NCI-H69 (cell line): ENCODE results near the gene TTC19.

Source experiments
- DNase-seq: peaks from one replicate; lab custom pipeline; 2025; lab: John Stamatoyannopoulos, UW

TTC19 gene, protein sequence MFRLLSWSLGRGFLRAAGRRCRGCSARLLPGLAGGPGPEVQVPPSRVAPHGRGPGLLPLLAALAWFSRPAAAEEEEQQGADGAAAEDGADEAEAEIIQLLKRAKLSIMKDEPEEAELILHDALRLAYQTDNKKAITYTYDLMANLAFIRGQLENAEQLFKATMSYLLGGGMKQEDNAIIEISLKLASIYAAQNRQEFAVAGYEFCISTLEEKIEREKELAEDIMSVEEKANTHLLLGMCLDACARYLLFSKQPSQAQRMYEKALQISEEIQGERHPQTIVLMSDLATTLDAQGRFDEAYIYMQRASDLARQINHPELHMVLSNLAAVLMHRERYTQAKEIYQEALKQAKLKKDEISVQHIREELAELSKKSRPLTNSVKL

DNA sequence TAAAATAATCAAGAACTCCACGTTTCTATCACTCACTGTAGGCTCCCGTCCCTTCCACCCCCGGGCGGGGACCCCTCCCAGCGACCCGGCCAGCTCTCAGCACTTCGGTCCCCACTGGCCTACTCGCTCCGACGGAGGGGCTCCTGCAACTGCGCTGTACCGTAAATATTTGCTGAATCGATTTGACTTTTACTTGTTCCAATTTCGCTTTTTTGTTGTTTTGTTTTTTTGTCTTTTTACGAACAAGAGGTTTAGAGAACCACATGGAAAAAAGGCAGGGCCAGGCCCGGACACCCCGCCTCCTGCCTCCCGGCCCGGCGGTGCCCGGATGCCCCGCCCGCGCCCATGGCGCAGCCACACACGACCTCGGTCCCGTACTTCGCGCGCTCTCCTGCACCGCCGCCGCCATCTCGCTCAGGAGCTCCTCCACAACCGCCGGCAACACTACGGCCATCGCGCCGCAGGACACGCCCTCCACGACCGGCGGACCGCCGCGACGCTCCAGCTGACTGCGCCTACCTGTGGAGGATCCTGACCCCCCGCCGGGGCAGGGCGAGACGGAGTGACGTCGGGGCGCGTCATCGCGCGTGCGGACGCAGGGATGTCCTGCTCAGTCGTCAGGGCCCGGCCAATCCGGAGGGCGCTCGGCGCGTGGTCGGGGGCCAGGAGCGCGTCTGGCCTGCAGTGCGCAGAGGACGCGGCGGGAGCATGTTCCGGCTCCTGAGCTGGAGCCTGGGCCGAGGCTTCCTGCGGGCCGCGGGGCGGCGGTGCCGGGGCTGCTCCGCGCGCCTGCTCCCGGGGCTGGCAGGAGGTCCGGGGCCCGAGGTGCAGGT lies at the start of gene TTC19, which contains the start of gene ZSWIM7:
Gene TTC19, plus strand, starts transcription at position 684 of the 833 bp plus-strand sequence. Its CDS starts 25 bp downstream, at position 709.
Gene ZSWIM7, minus strand, starts transcription at position 564 of the 833 bp plus-strand sequence. Its CDS starts 110 bp downstream, at position 454.
- peak; percentile 94 for DNase-seq

DNA sequence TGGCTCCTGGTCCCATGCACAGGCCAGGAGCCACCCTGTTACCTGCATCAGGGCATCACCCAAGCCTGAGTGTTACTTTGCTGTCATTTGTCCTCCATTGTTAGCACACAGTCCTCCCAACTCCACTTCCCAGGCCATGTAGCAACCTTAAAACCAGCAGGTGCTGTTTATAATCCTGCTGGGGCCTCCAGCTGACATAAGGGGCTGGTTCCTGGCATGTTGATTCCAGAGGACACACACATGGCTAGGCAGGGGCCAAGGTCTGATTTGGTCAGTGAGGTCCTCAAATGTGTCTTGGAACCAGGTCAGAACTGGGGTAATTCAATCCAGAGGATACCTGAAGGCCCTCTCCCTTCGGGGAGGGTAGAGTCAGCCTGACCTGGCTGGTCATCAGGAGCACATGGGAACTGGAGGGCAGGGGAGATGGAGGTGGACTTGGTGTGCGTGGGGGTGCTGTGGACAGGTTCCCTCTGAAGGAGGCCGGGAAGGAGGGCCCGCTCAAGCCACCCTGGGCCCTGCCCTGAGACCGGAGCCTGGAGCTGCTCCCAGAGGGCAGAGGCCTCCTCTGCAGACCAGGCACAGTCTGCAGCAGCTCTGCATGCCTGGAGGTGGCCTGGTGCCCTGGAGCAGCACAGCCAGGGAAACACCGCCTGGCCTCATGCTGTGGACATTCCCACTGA lies 48.1 kb upstream of the TTC19 start:
- DNase-seq, result no peak

DNA sequence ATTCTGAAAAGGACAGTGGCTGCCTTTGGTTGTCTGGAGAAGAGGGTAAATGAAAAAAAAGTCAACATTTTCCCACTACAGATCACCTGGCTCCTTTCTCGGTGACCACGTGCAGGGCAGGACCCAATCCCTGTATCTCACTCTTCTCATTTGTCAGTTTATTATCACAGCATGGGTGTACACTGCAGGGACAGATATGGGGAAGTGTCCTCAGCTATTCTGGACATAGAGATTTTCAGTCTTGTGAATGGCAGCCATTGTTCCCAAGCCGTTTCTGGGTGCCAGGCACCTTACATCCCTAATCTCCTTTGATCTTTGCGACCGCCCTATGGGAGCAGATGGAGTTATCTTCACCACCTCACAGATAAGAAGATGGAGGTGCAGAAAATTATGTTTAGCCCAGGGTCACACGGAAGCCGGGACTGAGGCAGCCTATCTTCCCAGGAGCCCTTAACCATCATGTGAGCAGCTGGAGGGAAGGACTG lies 47.5 kb upstream of the TTC19 start:
- DNase-seq, result no peak

DNA sequence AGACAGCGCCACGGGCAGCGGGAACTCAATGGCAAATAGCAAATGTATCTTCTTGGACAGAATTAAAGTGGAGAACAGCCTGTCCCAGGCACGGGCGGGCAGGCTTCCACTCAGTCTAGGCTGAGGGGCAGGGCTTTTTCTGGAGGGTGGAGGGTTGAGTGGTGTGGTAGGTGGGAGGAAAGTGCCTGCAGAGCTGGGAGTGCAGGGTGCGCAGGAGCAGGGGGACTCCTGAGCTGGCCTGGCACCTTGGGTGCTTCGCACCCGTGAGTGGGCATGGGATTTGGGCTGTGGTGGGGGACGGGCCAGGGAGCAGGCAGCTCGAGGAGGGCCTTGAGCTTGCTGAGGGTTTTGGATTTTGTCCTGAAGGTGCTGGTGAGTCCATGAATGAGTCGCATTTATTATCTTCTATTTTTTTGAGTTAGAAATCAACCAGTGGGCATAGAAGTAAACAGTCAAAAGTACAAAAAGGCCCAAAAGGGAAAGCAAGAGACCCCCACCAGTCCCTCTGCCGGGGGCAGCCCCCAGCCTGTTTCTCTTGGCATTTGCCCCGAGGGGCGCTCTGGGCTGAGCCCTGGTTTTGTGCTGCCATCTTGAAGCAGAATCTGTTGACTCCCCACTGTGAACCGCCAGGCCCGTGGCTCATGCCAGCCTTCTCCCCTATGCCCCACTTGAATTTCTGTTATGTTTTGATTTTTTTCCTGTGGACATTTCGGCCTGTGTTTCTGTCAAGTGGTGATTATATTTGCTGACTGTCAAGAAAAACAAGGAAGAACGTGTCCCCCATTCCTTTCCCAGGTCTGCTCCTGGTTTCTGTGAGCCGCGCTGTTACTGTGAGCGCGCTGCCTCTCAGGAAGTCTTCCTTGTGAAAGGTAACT lies 46.5 kb upstream of the TTC19 start:
- DNase-seq, result no peak

DNA sequence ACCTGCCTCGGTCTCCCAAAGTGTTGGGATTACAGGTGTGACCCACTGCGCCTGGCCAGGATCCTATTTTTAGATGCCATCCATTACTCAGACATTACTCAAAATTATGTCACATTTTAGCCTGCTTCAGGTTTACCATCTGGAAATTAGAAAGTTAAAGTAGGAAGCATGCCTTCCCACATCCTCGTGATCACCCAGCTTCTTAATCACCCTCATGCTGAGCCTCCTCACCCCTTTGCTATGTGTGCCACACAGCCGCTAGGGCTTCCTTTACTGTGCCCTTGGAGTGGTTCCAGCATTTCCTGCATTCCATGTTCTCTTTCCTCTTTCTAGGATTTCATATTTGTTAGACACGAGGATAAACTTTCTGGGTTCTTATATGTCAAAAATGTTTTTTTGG lies 45.4 kb upstream of the TTC19 start:
- DNase-seq, result no peak

DNA sequence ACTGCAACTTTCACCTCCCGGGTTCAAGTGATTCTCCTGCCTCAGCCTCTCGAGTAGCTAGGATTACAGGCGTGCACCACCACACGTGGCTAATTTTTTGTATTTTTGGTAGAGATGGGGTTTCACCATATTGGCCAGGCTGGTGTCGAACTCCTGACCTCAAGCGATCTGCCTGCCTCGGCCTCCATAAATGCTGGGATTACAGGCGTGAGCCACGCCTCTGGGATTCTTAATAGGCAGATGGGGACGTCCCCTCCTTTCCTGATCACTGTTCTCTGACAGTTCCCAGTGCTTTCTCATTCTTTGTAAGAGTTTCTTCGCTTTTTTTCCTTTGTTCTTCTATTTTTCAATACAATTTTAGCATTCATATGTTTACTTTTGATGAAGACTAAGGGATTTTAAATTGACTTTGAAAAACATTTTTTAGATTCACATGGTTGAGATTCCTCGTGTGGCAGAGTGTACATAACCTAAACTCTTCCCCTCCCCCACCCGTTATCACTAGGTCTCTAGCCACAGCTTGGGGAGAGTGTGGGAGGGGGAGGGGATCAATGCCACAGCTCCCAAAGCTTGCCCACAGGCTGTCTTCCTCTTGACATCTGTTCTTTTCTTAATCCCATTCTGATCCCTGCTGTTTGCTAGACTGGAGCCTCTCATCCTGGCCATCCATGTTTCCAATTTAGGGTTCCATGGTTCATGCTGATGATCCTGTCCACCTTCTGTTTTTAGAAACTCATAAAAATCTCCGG lies 43.7 kb upstream of the TTC19 start:
- peak; percentile 3 for DNase-seq

DNA sequence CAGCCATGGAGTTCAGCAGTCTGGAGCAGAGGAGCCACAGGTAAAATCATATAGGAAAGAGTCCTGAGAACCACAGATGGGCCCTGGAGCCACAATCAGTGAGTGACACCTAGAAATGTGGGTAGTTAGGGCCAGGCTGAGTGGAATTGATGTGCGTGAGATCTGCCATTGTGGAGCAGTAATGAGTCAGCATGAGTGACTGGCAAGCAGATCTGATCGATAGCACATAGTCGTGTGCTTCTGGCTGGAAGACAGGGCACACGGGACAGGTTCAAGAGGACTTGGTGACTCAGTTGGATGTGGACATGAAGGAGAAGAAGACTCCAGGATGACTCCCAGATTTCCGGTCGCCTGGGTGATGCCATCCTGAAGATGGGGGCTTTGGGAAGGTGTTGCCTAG lies 42.4 kb upstream of the TTC19 start:
- no peak for DNase-seq

DNA sequence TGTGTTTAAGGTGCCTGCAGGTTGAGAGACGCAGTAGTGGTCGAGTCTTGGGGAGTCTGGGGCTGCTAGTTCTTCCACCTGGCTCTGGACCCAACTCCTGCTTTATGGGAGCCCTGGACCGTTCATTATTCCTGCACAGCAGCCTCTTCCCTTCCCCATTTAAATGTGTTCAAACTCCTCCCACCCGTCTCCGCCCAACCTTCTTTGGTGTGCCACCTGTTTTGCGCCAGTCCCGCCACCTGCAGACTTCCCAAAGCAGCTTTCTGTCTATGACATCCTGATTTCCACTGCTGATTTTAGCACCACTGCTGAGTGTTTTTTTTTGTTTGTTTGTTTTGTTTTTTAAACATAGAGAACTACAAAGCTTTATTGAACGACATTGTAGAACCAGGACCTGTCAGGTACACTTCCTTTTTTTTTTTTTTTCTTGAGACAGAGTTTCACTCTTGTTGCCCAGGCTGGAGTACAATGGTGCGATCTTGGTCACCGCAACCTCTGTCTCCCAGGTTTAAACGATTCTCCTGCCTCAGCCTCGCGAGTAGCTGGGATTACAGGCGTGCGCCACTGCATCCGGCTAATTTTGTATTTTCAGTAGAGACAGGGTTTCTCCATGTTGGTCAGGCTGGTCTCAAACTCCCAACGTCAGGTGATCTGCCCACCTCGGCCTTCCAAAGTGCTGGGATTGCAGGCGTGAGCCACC lies 41.9 kb upstream of the TTC19 start:
- DNase-seq, result peak; percentile 14

DNA sequence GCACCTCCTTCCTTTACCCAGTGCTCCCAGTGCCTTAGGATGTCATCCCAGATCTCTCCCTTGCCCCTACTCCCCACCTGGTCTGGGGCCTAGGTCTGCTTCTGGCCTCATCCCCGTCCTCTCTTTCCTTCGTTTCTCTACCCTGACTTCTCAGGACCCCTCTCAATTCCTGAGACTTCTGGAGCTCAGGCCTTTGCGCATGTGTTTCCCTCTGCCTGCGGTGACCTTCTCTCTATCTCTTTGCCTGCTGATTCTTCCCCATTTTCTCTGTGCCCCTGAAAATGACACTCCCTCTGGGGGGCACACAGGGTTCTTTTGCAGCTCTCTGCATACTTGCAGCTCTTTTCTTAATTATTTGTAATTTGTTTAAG lies 41.2 kb upstream of the TTC19 start:
- DNase-seq, result no peak

DNA sequence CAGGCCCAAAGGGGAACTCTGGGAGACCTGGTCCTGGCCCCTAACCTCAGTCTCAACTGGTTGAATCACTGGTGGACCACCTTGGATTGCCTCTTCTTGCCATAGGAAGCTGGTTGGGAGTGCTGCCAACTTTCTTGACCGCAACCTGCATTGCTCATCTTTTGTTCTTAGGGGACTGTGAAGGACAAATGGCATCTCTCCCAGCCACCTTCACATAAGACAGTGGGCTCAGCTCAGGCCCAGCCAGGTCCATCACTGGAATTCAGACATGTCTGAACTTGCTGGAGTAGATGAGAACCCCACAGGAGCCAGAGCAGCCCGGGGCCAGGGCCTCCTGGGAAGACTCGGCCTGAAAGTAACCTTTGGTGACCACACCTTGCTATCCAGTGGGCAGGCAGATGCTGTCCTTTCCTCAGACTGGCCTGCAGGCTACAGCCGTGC lies 35.9 kb upstream of the TTC19 start:
- no peak for DNase-seq

DNA sequence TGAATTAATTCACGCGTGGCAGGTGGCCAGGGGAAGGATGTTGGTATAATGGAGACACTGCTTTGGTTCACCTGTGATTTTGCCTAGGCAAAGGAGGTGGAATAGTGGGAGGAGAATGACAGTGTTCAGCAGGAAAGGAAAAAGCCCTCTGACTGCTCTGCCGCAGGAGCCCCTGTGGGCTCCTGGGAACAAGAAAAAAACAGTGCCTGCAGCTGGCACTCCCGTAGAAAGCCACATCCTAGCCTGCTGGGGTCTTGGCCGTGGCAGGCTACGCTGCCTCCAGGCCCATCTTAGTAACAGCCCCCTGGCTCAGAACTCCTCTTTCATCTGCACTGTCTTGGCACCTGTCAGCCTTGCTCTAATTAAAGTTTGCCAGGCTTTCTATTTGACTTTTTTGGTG lies 34.1 kb upstream of the TTC19 start:
- DNase-seq, result peak; percentile 29

DNA sequence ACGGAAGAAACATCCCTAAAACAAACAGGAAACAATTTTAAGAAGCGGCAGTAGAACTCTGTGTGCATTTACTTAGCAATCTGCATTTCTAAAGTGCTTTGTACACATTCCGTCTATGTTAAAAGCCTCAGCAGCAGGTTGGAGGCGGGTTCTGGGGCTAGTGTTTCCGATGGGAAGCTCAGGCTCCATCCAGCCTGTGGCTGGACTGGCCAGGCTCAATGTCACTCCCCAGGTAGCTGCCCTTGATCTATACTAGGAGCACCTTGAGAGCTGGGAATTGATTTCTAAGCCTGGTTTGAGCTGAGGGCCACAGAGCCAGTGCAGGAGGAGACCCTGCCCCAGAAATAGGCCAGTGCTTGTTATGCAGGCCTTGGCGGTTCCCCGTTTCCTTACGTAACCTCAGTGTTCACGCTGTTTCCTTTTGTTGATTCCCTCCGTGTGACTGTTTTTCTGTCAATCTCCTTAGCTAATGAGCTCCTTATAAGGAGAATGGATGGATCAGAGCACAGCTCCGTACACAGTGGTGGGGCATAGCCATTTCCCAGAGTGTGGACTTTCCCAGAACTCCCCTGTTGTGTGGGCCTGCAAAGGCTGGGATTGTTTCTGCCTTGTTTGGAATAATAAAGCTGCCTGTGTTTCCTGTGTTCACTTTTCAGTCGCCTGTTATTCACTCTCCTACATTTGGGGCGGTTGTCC lies 33.3 kb upstream of the TTC19 start:
- peak; percentile 71 for DNase-seq

DNA sequence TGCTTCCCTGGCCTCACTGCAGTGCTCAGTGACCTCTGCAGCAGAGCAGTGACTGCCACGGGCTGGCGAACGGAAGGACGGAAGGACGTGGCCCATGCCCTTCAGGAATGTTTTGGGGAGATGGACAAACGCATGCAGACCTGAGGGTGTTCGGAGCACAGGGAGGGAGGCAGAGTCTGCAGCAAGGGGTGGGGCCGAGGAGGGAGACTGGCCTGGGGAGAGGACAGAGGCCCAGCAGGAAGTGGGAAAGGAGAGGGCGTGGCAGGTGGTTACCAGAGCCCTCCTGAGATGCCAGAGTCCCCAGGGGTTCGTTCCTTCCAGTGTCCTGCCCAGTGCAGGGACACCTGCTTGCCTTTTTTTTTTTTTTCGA lies 32.8 kb upstream of the TTC19 start:
- DNase-seq, result peak; percentile 35

DNA sequence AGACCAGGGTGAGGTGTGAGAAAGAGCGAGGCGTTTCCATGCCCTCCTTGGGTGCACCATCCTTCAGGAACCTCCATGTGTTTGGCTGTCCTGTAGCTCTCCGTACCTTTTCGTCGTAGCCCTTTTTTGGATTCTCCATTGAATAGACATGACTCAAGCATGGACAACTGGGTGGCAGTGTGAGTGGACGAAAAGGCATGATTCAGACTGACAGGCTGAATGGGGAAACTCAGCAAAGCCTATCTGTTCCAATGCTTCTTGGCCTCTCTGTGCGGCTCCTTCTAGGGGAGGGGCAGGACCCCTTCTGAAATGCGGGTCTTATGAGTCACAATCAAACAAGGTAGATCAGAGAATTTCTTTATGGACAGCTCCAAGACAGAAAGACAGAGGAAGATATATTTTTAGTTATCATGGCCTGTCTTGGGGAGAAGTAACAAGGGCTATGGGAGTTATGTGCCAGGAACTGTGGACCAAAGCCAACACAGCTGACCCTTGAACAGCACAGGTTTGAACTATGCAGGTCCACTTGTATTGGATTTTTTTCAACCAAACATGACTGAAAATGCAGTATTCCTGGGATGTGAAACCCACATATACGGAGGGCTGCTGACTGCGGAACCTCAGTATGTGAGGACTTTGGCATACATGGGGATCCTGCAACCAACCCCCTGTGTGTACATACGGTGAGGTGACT lies 31.8 kb upstream of the TTC19 start:
- no peak for DNase-seq

DNA sequence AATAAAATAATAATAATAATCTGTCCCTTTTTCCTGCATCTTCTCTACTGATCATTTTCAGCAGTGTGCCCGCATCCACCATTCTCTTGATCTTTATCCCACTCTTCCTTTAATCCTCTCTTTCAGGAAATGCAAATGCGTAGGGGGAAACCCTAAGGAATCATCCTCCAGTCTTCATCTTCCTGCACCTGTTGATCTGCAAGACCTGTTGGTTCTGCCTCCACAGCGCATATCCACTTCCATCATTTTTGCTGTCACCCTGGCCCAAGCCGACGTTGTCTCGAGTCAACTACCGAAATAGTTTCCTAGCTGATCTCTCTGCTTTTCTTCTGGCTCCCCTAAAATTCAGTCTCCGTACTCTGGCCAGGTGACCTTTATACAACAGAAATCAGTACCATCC lies 30.2 kb upstream of the TTC19 start:
- DNase-seq, result no peak

DNA sequence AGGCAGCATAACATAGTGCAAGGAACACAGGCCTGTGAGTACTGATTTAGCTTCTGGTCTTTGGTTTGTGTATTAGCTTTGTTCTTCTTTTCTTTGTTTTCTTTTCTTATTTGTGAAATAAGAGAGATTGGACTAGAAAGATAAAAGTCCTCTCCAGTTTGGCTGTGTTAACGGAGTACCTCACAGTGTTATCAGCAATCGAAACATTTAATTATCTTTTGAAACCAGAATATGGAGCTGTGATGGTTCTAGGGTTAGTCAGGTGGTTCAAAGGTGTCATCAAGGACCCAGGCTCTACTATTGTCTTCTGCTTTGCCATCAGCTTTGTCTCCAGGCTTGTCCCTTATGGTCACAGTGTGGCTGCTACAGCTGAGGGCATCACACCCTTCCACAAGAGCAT lies 29.1 kb upstream of the TTC19 start:
- DNase-seq, result no peak

DNA sequence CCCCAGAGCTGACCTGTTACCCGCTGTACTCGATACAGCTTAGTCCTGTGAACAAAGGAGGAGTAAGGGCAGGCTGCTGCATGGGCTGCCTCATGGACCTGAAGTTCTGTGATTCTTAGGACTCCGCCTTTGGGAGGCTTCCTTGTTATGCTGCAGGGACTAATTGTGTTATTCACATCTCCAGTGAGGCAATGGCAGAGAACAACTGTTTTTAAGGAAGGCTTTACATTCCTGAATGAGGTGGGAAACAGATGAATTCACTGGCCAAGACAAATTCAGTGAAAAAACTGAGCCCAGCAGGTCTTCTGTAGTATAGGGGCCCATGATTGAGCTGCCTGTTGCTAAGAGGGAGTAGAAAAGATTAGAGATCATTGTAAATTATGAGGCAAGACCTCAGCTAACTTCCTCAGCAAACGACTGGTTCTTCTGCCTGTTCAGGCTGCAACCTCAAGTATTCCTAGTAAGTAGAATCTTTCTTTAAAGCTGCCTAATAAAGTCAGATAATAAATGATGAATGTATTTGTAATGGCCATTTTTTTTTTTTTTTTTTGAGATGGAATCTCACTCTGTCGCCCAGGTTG lies 28.4 kb upstream of the TTC19 start:
- DNase-seq, result no peak

DNA sequence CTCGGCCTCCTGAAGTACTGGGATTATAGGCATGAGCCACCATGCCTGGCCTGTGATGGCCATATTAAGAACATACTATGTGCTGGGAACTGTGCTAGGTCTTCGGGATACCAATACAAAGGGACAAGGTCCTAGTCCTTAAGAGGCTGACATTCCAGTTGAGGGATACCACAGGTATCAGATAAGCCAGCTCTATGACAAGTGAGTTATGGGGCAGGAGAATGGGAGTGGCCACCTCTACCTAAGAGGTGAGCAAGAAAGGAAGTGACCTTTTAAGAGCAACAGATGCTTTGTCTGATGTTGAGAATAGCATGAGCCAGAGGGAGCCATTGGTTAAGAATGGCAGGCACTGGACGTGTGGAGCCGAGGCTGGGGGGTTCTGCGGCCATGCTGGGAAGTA lies 27.7 kb upstream of the TTC19 start:
- no peak for DNase-seq
